ENCODE measurements around the gene SREBF2.
A peak's percentile ranks its signal among the peaks of the same experiment; 100 is the strongest.

Gene SREBF2

DNA sequence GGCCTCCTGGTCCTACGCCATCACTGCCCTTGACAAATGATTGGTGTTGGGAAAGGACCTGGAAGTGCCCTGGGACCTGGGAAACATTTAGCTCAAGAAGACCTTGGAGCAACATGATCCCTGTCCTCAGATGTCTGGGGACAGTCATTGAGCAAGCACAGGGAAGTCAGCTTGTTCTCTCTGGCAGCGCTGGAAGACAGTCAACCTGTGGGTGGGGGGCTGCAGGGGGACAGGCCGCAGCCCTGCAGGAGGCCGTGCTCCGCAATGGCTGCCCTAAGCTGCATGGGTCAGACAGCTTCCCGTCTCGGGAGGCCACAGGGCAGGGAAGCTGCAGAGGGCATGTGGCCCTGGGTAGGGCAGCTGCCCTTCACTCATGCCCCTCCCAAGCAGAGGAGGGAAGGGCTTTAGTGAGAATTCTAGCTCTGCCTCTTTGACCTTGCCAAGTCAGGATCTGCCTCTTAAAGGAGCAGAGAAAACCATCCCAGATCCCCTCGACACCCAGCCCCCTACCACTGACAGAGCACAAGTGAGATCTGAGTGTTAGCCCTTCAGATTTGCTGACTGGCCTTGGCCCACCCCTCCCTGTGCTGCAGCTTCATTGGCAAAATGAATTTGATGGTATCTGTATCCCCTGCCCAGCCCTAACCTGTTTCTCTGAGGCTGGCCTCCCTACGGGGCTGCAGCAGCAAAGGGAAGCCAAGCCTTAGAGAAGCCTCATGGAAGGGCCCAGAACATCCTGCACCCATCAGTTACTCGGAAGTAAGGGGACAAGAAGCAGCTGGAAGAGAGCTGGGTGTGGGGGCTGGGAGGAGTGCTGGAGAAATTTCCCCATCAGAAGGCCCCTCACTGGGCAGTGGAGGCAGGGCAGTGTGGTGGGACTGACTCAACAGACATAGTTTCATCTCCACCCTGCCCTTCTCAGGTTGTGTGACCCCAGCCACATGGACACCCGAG is 6.2 kb upstream of the SREBF2 start:
- DNase-seq (ENCODE audit: low read depth) = no peak
- TF ChIP-seq, protein P1, sequence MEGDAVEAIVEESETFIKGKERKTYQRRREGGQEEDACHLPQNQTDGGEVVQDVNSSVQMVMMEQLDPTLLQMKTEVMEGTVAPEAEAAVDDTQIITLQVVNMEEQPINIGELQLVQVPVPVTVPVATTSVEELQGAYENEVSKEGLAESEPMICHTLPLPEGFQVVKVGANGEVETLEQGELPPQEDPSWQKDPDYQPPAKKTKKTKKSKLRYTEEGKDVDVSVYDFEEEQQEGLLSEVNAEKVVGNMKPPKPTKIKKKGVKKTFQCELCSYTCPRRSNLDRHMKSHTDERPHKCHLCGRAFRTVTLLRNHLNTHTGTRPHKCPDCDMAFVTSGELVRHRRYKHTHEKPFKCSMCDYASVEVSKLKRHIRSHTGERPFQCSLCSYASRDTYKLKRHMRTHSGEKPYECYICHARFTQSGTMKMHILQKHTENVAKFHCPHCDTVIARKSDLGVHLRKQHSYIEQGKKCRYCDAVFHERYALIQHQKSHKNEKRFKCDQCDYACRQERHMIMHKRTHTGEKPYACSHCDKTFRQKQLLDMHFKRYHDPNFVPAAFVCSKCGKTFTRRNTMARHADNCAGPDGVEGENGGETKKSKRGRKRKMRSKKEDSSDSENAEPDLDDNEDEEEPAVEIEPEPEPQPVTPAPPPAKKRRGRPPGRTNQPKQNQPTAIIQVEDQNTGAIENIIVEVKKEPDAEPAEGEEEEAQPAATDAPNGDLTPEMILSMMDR (IDR thresholded peaks at IDR 0.05; ENCODE audit: insufficient read depth, low read depth, low read length, missing control alignments) = no peak
- H3K4me3 ChIP-seq (ENCODE audit: low read depth, low read length) = no peak overlapping the region

DNA sequence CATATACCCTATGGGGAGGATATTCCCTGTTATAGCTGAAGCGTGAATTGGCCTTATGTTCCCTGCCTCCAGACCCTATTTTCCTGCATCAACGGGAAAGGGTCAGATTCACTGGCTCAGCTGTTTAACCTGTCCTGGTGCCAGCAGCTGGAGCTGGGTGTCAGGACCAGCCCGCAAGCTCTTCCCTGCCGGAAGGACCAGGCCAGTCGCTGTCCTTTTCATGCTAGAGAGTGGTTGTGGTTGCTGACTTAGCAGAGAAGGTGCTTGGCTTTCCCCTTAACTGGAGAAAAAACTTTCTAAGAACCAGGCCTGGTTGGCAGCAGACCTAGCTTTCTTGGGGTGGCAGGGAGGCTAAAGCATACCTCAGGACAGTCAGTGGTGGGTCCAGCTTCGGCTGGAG is 5.2 kb upstream of the SREBF2 start:
- H3K4me3 ChIP-seq (ENCODE audit: low read depth, low read length) = no peak overlapping the region
- no peak for DNase-seq (ENCODE audit: low read depth)
- TF ChIP-seq, protein P1 (IDR thresholded peaks at IDR 0.05; ENCODE audit: insufficient read depth, low read depth, low read length, missing control alignments) = no peak

DNA sequence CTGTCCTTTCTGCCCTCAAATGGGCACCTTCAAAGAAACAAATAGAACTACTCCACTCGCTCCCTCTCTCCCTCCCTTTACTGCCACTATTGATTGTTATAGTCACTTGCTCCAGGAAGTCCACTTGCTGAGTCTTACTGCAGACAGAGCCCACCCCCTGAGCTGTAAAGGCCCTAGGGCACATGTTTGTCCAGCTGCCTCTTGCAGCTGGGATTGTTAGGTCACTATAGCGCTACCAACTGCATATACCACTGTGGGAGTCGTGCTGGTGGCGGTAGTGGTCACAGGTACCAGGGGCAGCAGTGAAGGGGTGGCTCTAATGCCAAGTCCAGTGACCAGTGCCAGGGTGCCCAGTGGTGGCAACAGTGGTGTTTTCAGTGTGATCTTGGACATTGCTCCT is 4.4 kb upstream of the SREBF2 start:
- H3K4me3 ChIP-seq (ENCODE audit: low read depth, low read length) = no peak overlapping the region
- no peak for DNase-seq (ENCODE audit: low read depth)
- TF ChIP-seq, protein P1 (IDR thresholded peaks at IDR 0.05; ENCODE audit: insufficient read depth, low read depth, low read length, missing control alignments) = no peak

DNA sequence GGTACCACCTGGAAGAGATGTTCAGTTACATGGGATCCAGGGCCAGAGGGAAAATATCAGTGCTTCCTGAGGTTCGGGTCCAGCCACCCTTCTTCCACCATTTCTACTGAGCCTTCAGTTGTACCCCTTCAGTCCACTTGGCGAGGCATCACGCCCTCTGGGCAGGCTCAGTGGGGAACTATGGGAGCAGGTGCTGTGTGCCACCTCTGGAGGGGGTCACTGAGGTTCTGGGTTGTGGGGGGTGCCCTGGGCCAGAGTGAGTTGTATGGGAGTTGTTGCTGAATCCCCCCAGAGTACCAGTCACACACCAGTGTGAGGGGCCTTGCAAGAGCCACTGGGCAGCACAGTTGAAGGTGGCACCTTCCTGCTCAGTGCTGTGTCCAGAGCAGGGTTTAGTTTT is 2.7 kb upstream of the SREBF2 start:
- no peak overlapping the region for H3K4me3 ChIP-seq (ENCODE audit: low read depth, low read length)
- no peak for DNase-seq (ENCODE audit: low read depth)
- TF ChIP-seq, protein P1 (IDR thresholded peaks at IDR 0.05; ENCODE audit: insufficient read depth, low read depth, low read length, missing control alignments) = peak; percentile 9

DNA sequence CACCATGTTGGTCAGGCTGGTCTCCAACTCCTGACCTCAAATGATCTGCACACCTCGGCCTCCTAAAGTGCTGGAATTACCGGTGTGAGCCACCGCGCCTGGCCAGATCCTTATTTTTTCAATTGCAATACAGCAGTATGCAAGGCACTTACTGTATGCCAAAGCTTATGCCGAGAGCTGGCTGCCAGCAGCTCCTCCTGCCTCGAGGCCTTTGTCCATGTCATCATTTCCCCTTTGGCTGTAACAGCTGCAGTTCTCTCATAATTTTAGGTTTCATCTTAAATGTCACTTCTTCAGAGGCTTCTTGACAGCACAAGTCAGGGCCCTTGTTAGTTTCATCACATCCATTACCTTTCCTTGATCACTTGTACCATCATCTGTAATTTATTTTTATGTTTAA is 1.5 kb upstream of the SREBF2 start:
- peak; percentile 30 for DNase-seq (ENCODE audit: low read depth)
- TF ChIP-seq, protein P1 (IDR thresholded peaks at IDR 0.05; ENCODE audit: insufficient read depth, low read depth, low read length, missing control alignments) = no peak

DNA sequence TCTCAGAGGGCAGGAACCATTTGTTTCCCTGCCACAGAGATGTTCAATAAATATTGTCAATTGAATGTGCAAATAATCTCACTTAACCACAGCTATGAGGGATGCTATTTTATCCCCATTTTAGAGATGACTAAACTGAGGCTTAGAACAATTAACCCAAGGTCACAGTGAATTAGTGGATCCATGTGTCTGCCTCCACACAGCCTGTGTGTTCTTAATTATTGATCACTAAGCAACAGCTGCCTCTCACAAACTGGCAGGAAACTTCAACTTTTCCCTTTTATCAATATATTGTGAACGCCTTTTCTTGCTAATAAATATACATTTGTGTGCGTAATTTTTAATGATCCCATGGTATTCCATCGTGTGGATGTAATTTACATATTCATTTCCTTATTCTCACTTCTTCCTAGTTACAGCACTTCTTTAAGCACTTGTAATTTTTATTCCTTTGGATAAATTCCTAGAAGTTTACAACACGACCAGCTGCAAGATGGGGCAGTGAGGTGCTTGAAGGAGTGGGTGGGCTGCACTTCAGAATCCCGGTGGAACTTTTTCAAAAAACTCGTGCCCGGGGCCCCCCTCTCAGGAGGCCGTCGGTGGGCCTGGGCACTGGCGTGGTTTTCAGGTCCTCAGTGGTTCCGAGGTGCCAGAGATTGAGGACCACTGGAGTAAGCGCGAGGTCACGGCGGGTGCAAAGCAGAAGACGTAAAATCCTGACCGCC is 915 bp upstream of the SREBF2 start:
- H3K4me3 ChIP-seq (ENCODE audit: low read depth, low read length) = peak overlapping the region; percentile 73
- TF ChIP-seq, protein P1 (IDR thresholded peaks at IDR 0.05; ENCODE audit: insufficient read depth, low read depth, low read length, missing control alignments) = no peak
- peak; percentile 36 for DNase-seq (ENCODE audit: low read depth)

More for the DNA sequence above, 1.5 kb upstream of the SREBF2 start:
- H3K4me3 ChIP-seq (ENCODE audit: low read depth, low read length) = peak overlapping the region; percentile 73

All from GM12865 (cell line).